HG02852 (cell line): ENCODE data around the gene TNS4.

Experiments used
- ATAC-seq: cut with Tn5 transposase; IDR thresholded peaks from one replicate; pipeline ENCODE4 v1.9.1; 2021; ENCODE audit warnings: mild to moderate bottlenecking, moderate library complexity; ENCODE audit not compliant: unreplicated experiment

The TNS4 gene

DNA sequence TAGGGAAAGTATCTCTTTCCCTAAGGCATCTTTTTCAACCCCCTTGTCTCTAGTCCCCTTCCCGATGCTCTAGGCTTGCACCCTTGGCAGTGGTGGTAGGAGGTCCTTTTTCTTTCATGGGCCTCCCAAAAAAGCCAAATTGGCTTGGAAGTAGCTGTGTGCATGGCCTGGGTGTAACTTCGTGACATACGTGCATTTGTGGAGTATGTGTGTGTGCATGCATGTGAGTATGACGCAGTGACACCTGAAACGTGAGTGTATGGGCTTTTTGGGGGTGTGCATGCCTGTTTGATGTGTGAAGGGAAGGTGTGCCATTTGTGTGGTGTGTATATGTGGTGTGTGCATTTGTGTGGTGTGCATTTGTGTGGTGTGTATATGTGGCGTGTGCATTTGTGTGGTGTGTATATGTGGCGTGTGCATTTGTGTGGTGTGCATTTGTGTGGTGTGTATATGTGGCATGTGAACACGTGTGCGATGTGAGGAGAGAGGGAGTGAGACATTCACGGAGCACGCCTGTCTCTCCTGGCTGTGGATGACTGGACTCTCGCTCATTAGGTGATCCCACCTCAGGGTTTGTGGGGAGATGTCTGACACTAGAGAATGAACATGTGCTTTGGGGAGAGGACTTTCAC is 42.5 kb downstream of the TNS4 start:
- ATAC-seq: no peak

DNA sequence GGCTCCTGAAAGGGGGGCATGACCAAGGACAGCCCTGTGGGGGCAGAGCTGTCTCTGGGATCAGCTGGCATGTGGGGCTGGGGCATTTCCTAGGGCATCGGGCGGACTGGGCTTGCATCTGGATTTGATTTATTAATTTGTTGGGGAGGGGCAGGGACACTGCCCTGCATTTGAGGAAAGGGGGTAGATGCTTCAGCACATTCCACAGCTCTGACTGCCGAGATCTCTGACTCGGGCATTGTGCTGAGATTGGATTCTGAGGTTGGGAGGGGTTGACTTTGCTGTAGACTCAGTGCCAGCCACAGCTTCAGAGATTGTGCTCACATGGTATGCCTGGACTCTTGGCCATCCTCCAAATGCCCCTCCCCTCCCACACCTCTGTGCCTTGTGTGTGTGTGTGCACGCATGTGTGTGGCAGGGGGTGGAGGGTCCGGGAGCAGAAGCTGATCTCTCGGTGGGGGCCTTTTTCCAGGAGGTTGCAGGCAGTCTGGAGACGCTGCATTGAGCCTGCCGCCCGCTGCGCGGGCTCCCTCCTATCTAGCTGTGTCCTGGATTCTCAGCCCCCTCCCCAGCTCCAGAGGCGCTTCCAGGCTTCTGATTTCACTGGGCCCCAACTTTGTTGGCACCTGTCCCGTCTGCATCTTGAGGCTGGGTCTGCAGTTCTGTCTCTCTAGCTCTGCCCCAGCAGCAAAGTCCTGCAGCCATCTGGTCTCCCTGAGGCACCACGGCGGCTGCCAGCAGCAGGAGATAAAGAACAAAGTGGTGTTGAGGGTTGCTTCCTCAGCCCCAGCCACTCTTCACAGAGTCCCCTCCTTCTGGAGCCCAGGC is 43.2 kb downstream of the TNS4 start:
- ATAC-seq: no peak

DNA sequence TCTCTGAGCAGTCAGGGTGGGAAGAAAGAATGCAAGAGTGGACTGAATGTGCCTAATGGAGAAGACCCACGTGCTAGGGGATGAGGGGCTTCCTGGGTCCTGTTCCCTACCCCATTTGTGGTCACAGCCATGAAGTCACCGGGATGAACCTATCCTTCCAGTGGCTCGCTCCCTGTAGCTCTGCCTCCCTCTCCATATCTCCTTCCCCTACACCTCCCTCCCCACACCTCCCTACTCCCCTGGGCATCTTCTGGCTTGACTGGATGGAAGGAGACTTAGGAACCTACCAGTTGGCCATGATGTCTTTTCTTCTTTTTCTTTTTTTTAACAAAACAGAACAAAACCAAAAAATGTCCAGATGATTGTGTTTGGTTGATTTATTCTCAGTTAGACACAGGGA is 44.1 kb downstream of the TNS4 start:
- no peak for ATAC-seq

DNA sequence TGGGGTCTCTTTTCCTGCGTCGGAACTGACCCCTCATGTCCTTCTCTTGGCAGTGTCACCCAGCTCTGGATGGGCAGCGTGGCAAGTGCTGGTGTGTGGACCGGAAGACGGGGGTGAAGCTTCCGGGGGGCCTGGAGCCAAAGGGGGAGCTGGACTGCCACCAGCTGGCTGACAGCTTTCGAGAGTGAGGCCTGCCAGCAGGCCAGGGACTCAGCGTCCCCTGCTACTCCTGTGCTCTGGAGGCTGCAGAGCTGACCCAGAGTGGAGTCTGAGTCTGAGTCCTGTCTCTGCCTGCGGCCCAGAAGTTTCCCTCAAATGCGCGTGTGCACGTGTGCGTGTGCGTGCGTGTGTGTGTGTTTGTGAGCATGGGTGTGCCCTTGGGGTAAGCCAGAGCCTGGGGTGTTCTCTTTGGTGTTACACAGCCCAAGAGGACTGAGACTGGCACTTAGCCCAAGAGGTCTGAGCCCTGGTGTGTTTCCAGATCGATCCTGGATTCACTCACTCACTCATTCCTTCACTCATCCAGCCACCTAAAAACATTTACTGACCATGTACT is 44.9 kb downstream of the TNS4 start:
- ATAC-seq: no peak

DNA sequence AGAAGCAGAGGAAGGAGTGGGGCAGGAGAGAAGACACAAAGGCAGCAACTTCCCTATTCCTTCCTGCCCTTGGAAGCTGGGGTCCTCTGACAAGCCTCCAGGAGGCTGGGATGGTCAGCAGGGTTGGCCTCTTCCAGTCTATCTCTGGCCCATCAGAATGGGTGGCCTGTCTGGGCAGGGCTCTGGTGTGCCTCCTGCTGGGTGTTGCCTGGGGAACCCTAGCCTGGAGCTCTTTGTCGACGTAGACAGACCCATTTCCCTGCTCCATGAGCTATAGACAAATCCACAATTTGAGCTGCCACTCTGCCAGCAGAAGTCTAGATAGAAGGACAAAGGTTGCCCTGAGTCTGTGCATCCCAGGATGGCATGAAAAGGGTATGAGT is 46.8 kb downstream of the TNS4 start:
- no peak for ATAC-seq

DNA sequence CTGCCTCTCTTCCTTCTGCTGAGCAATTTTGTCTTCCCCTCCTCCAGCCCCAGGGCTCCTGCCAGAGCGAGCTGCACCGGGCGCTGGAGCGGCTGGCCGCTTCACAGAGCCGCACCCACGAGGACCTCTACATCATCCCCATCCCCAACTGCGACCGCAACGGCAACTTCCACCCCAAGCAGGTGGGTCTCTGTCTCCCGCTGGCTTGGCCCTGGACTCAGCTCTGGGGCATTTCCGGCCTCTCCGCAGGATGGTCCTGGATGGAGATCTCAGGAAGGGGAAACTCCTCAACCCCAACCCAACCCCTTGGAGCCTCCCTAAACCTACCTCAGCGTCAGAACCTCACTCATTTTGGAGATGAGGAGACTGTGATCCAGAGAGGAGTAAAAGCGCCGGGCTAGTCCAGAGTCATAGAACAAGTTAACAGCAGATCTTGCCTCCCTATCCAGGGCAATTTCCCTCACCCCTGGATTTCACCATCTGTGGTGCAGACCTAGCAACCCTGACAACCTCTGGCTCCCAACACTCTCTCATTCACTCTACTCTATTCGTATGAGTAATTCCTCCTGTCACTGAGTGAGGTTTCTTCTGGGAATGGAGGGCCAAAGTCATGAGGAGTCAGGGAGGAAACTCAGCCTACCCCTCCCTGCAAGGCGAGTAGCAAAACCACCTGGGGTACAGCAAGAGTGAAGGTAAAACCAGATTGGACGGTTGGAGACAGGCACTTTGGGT is 47.4 kb downstream of the TNS4 start:
- ATAC-seq: no peak

DNA sequence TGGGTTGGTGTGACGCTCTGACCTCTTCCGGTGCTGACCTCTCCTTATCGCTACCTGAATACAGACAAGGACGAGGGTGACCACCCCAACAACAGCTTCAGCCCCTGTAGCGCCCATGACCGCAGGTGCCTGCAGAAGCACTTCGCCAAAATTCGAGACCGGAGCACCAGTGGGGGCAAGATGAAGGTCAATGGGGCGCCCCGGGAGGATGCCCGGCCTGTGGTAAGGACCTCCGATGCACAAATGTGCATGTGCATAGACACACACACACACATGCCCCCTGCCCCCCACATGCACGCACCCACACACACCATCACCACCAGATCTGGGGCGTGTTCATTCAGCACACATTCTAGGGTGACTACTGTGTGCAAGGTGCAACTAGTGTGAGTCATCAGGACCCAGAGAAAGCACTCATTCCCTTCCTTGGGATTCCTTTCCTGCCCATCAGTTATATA is 48.5 kb downstream of the TNS4 start:
- no peak for ATAC-seq

DNA sequence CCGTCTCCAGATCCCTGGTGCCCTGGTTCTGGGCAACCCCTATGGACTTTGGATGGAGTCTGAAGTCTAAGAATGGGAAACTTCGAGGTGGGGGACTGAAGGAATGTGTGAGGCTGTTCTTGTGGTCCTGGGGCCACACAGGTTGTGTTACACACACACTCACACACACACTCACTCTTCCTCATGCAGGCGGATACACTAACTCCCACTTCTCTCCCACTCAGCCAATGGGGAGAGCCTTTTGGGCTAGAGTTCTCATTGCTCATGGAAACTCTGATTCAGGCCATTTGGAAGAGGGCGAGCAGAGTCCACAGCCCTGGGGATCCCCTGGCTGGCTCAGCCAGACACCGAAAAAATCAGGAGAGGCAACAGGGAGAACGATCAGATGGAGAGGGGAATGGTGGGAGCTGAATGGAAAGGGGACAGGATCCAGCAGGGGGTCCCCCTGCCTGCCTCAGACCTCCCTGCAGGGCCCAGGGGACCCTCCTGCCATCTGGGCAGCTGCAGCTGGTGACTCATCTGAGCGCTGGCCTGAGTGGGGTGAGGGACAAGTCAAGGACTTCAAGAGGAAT is 49.1 kb downstream of the TNS4 start:
- no peak for ATAC-seq

DNA sequence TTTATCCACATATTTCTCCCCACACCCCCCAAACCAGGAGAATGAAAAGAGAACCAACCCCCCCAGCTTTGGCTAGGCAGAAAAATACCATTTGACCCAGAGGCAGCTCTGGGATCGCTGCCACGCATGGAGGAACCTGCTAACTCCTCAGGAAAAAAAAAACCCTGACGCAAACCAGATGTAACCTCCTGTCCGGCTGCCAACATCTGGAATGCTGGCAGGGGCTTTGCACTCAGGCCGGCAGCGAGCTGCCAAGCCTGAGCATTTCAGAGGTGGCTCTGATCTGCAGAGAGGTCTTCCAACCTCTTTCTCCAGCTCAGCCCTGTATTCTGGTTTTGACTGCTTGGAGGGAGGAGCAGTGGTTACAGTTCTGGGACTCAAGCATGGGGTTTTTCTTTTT is 50.0 kb downstream of the TNS4 start:
- ATAC-seq: no peak

DNA sequence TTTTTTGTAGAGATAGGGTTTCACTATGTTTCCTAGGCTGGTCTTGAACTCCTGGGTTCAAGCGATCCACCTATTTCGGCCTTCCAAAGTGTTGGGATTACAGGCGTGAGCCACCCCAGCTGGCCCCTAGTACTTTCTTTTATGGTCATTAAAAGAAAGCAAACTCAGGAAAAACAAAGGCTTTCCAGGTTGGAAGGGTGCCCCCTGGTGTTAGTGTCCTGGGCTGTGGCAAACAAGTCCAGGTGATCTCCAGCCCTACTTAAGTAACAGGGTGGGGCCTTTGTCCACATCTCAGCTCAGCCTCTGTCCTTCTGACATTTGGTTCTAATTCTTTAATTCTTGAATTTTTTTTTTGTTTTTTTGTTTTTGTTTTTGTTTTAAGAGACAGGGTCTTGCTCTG is 51.2 kb downstream of the TNS4 start:
- ATAC-seq: no peak

DNA sequence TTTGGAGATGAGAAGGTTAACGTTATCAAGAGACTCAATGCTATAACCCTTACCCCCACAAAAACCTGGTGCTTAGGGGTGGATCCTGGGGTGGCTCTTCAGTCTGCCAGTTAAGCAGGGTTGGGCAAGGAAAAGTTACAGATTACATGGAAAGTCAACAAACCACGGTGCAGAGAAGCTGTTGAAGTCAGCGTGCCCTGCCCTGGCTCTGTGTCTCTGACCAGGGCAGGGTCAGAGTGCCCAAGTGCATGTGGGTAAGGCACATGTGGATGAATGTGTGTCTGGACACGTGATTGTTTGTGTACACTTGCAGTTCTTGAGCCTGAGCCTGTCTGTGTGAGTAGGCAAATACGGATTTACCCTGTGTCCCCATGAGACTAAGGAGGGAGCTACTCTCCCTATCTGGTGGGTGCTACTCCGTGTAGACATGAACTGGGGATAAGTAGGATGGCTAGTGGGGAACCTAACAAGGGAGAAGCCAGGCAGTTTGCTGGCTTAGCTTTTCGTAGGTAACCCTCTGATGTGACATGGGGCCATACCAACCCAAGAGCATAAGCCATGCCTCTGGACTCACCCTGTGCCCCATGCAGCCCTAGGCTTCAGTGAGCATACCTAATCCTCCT is 52.7 kb downstream of the TNS4 start:
- no peak for ATAC-seq

DNA sequence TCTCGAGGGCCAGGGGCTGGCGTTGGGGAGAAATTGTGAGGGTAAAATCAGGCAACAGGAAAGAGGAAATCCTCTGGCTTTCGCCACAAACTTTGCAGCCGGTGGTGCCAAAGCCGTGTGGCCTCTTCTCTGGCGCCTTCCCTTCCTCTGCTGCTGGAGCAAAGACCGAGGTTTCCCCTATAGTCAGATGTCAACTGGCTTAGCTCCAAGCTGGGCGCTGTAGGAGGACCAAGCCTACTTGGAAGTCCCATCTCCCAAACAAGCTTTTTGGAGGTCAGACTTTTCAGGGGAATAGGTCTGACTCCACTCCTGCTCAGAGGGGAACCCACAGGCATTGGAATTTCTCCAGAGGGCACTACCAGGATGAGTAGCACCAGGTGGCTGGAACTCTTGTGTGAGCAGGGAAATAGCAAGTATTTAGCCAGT is 53.2 kb downstream of the TNS4 start:
- ATAC-seq: no peak

DNA sequence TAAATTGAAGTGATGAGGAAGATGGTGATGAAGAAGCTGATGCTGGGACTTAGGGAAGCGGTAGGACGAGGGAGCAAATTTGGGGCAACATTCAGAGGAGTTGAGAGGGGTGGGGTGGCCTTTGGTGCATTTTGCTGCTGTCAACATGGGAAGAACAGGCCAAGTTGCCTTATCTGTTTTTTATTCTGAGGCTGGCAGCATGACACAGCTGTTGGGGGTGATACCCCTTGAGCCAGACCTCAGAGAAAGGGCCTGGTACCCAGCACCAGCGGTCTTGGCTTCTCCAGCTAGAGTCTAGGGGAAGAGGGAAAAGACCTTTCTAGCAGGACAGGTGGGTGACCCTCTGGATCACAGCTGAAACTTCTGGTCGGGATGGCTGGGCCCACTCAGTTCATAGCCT is 53.6 kb downstream of the TNS4 start:
- ATAC-seq: no peak

DNA sequence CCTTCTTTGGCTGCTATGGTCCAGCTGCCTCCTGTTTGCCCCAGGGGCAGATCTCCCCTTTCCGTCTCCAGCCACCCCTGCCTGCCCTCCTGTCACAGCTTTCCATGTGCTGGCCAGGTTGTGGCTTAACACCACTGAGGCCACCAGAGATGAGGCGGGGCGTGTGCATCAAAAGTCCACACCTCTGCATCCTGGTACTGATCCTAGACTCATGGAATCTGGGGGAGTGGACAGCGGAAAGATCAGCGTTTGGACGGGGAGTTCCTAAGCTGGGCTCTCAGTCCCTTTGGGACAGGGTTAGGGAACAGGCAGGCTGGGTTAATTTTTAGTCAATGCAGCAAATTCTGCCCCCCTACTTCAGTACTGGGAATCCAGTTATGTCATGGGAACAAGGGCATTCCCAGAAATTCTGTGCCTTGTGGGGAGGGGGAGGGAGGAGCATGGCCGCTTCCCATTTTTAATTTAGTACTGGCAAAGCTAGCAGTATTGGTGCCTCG is 54.2 kb downstream of the TNS4 start:
- ATAC-seq: no peak

DNA sequence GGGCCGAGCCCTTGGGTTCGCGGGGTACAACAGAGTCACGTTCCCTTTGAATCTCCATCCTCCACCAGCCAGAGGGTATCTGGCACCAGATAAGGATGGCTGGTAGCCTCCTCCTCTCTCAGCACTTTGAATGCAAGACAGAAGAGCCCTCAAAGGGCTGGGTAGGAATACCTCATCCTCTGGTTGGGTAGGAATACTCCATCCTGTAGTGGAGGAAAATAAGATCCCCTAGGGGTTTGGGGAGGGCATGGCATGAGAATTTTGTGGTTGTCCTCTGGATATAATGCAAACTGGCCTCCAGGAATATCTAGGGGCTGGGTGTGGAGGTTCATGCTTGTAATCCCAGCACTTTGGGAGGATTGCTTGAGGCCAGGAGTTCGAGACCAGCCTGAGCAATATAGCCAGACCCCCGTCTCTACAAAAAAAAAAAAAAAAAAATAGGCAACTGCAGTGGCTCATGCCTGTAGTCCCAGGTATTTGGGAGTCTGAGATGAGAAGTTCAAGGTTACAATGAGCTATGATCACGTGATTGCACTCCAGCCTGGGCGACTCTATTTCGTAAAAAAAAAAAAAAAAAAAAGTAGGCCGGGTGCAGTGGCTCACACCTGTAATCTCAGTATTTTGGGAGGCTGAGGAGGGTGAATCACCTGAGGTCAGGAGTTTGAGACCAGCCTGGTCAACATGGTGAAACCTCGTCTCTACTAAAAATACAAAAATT is 55.5 kb downstream of the TNS4 start:
- ATAC-seq: no peak

DNA sequence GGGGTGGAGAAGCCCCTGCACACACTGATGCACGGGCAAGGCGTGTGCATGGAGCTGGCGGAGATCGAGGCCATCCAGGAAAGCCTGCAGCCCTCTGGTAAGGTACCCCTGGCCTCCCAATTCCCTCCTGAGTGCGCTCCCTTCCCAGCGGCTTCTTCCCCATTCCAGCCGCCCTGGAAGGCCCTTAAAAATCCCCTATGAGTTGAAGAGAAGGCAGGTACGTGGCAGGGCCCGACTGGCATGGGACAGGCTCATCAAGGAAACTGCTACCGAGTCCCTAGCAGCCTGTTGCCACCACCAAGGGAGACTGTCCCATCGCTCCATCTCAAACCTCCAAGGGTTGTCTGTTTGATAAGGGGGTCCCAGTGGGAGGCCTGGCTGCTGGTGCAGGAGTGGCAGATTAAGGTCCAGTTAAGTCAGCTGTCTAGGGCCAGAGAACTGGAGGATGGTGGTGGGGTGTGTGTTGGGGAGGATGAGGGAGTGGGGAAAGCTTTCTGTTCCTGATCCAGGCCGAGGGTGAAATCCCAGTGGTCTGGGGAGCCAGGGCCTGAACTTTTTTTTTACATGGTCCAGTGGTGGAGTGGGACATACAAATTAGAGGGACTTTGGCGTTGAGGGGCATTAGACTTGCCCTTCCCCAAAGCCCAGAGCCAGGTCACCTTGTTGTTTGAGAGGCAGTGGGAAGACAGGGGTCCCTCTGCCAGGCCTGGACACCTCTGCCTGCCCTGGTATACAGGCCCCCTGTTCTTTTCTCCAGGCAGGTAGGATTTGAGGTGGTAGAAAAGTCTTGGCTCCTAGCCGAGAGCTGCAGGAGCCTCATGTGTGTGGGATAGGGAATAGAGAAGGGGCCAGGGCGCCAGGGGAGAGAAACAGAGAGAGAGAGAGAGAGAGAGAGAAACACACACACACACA is 57.2 kb downstream of the TNS4 start:
- ATAC-seq: no peak

DNA sequence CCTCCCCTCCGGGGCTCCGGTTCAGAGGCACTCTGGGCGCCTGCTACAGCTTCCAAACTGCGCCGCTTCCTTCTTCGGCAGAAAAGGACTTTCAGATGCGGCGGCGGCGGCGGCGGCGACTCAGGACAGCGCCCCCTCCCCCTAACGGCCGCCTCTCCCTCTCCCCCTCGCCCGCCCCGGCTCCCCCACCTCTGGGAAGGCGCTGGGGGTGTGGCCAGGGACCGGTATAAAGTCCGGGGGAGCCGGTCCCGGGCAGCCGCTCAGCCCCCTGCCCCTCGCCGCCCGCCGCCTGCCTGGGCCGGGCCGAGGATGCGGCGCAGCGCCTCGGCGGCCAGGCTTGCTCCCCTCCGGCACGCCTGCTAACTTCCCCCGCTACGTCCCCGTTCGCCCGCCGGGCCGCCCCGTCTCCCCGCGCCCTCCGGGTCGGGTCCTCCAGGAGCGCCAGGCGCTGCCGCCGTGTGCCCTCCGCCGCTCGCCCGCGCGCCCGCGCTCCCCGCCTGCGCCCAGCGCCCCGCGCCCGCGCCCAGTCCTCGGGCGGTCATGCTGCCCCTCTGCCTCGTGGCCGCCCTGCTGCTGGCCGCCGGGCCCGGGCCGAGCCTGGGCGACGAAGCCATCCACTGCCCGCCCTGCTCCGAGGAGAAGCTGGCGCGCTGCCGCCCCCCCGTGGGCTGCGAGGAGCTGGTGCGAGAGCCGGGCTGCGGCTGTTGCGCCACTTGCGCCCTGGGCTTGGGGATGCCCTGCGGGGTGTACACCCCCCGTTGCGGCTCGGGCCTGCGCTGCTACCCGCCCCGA is 58.0 kb downstream of the TNS4 start, which contains the start of gene IGFBP4:
TSS of gene IGFBP4 (plus strand) at position 255 of the 792 bp plus-strand sequence. CDS start at position 541, 286 bp downstream.
- no peak for ATAC-seq
